Transverse colon (tissue), 3 donors: ENCODE measurements around the gene DEFB116.

Source experiments
- CTCF ChIP-seq, 5 experiments: fragments of 200-600 bp in 3 of 5; fragments of 450-650 bp in 2 of 5; sonication (generic) in 3 of 5; IDR thresholded peaks; 1 replicate in 2 of 5; 2 replicates in 3 of 5; pipeline ENCODE4 v1.5.1; 2016 to 2017; ENCODE audit warnings: antibody characterized with exemption in 5 of 5, inconsistent platforms in 3 of 5, mild to moderate bottlenecking in 2 of 5, moderate library complexity in 1 of 5
- EP300 ChIP-seq: sonication (generic); formaldehyde crosslinking; IDR thresholded peaks from one replicate; pipeline ENCODE4 v1.6.1; 2017; ENCODE audit warnings: antibody characterized with exemption, low read depth

- TF ChIP-seq CTCF (IDR thresholded peaks at IDR 0.05) = no peak
- no peak for TF ChIP-seq EP300
Measured at GRCh38 chr20:31322504-31322903, 14.1 kb upstream of the DEFB116 start.
